ENCODE measurements around the gene TCEAL4.
"Not testable (repeated sequence)": the region's sequence is repeated elsewhere in the genome, so short reads cannot be mapped to it uniquely, and the experiment has no call there.

TCEAL4 gene

GRCh38 chrX:103592295-103592694 is 7.0 kb downstream of the TCEAL4 start:
- not testable (repeated sequence) for DNase-seq (ENCODE audit: low read depth, low spot score)

DNA sequence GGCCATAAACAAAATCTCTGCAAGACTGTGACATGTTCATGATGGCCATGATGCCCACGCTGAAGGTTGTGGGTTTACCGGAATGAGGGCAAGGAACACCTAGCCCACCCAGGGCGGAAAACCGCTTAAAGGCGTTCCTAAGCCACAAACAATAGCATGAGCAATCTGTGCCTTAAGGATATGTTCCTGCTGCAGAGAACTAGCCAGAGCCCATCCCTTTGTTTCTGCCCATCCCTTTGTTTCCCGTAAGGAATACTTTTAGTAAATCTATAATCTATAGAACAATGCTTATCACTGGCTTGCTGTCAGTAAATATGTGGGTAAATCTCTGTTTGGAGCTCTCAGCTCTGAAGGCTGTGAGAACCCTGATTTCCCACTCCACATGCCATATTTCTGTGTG is 9.9 kb downstream of the TCEAL4 start:
- DNase-seq (ENCODE audit: low read depth, low spot score), result not testable (repeated sequence)

- DNase-seq (ENCODE audit: low read depth, low spot score), result no peak
Observed at GRCh38 chrX:103607364-103608305, 22.3 kb downstream of the TCEAL4 start, which contains the start of gene TCEAL3. TCEAL3 (plus strand) TSS chrX:103607963; CDS start chrX:103609065, 1,102 bp downstream.

GRCh38 chrX:103608306-103608963 is 23.1 kb downstream of the TCEAL4 start:
- no peak for DNase-seq (ENCODE audit: low read depth, low spot score)

DNA sequence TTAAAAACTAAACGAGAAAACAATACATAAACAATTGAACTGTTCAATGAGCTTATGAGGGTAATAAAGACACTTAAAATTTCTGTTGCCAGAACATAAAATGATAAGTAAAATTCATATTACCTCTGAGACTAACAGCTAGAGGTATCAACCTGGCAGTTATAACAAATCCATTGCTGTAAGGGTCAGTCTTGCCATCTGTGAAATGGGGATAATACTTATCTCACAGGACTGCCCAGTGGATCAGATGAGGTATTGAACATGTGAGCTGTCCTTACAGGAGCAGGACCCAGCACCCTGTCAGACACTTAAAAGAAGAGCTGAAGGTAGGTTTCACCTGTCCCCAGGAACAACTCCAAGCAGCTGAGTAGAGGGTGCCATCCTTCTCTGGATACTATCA is 25.0 kb downstream of the TCEAL4 start:
- DNase-seq (ENCODE audit: low read depth, low spot score), result no peak

- no peak for DNase-seq (ENCODE audit: low read depth, low spot score)
Observed at GRCh38 chrX:103613362-103613890, 28.1 kb downstream of the TCEAL4 start.

DNA sequence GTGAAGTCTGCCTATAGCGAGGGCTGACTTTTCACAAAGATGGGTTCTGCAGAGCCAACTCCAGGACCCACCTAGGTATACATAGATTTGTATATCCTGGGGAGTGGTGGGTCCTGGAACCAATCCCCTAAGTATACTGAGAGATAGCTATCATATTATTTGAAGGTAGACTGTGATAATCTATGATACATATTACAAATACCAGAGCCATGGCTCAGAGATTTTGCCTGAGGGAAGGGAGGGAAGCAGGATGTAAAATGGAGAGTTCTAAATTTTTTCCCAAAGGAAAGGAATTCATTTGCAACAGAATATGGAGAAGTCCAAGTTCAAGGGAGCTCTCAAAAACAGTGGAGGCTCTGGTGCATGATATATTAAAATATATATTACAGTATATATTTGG is 29.7 kb downstream of the TCEAL4 start:
- DNase-seq (ENCODE audit: low read depth, low spot score), result no peak

GRCh38 chrX:103615781-103616371 is 30.6 kb downstream of the TCEAL4 start:
- no peak for DNase-seq (ENCODE audit: low read depth, low spot score)

- no peak for DNase-seq (ENCODE audit: low read depth, low spot score)
Observed at GRCh38 chrX:103616676-103617186, 31.4 kb downstream of the TCEAL4 start.

DNA sequence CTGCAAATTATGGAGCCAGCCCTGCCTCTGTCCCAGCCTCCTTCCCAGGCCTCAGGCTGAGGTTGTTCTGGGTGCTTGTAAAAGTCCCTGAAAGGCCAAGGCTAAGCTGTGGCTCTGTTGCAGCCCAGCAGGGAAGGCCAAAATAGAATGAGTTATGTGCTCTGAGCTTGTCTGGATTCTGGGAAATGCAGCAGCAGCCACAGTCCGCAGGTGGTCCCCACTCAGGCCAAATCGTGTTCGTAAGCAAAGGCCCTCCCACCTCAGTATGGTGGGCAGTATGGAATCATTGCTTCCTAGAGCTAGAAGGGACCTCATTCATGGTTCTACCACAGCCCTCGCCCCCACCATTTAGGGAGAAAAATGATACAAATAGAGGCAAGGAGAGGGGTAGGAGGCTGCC is 38.8 kb downstream of the TCEAL4 start:
- DNase-seq (ENCODE audit: low read depth, low spot score), result no peak

GRCh38 chrX:103626855-103627254 is 41.5 kb downstream of the TCEAL4 start:
- DNase-seq (ENCODE audit: low read depth, low spot score), result no peak

- no peak for DNase-seq (ENCODE audit: low read depth, low spot score)
Observed at GRCh38 chrX:103628386-103629317, 43.3 kb downstream of the TCEAL4 start, which contains the start of gene TCEAL1. TCEAL1 (plus strand) TSS chrX:103628975; CDS start chrX:103629917, 942 bp downstream.

DNA sequence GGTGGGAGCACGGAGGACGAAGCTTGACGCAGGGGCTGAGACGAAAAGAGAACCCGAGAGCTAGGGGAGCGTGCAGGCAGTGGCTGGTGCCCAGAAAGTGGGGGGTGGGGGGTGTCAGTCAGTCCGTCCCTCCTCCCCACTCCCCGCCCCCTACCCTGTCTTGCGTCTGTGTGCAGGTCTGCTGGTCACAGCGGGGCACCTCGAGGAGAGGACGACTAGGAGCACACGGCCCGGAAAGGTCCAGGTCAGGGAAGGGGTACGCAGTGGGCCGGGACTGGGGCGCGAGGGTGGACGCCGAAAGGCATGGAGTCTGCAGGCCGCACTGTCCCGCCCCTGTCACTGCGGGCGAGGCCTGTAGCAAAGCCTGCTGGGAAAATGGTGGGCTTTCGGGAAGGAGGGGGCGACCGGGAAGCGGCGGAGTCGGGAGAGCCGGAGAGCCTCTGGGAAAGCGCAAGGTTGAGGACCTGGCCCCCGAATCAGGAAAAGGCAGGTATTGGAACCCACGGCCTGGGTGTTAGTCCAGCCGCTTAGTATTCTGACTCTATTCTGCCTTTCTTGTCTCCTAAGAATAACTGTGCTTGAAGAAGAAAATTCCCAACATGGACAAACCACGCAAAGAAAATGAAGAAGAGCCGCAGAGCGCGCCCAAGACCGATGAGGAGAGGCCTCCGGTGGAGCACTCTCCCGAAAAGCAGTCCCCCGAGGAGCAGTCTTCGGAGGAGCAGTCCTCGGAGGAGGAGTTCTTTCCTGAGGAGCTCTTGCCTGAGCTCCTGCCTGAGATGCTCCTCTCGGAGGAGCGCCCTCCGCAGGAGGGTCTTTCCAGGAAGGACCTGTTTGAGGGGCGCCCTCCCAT is 44.2 kb downstream of the TCEAL4 start:
- DNase-seq (ENCODE audit: low read depth, low spot score), result peak; percentile 30

DNA sequence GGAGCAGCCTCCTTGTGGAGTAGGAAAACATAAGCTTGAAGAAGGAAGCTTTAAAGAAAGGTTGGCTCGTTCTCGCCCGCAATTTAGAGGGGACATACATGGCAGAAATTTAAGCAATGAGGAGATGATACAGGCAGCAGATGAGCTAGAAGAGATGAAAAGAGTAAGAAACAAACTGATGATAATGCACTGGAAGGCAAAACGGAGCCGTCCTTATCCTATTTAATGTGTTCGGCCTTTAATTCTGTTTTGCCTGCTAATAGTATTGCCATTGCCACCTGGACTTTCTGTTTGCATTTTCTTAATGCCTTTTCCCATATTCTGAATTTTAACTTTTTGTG is 44.8 kb downstream of the TCEAL4 start:
- DNase-seq (ENCODE audit: low read depth, low spot score), result no peak

DNA sequence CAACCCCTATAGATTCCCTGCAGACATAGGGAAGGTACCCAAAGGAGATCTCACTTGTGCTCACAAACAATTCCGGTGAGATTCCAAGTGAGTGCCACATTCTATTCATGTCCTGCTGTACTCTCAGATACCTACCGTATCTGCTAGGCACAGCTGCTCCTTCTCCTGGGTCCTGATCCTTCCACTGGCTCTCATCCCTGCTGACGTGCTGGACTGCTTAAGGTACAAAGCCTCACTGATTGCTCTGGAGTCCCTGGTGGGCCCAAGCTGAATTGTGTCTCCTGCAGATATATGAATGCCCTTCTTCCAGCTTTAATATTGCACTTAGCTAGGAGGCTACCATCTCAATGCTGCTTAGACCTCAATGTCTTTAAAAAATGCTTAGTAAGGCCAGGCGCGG is 45.8 kb downstream of the TCEAL4 start:
- DNase-seq (ENCODE audit: low read depth, low spot score), result no peak

GRCh38 chrX:103635436-103635835 is 50.1 kb downstream of the TCEAL4 start:
- no peak for DNase-seq (ENCODE audit: low read depth, low spot score)
